OCI-LY3 (cell line): ENCODE results near the gene PTX4.

Experiments
- EZH2phosphoT487 ChIP-seq: fragments of 200-600 bp; shearing (Covaris generic); IDR thresholded peaks from 2 replicates; pipeline ENCODE4 v1.6.1; 2018; ENCODE audit warnings: antibody characterized with exemption, mixed run types, low read depth
- TF ChIP-seq, protein P1 (sequence below): fragments of 200-600, 300-600 bp; sonication (generic); IDR thresholded peaks from 2 replicates; pipeline ENCODE4 v1.5.1; 2014; ENCODE audit warnings: antibody characterized with exemption, low read length, low read depth

GRCh38 chr16:1457489-1458245 is 31.1 kb downstream of the PTX4 start:
- TF ChIP-seq, protein P1, sequence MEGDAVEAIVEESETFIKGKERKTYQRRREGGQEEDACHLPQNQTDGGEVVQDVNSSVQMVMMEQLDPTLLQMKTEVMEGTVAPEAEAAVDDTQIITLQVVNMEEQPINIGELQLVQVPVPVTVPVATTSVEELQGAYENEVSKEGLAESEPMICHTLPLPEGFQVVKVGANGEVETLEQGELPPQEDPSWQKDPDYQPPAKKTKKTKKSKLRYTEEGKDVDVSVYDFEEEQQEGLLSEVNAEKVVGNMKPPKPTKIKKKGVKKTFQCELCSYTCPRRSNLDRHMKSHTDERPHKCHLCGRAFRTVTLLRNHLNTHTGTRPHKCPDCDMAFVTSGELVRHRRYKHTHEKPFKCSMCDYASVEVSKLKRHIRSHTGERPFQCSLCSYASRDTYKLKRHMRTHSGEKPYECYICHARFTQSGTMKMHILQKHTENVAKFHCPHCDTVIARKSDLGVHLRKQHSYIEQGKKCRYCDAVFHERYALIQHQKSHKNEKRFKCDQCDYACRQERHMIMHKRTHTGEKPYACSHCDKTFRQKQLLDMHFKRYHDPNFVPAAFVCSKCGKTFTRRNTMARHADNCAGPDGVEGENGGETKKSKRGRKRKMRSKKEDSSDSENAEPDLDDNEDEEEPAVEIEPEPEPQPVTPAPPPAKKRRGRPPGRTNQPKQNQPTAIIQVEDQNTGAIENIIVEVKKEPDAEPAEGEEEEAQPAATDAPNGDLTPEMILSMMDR, result no peak
- no peak for TF ChIP-seq EZH2phosphoT487
